Rectal smooth muscle tissue (tissue), 1 donor: ENCODE results near the gene SLC5A9.
"Not testable (repeated sequence)": the region's sequence is repeated elsewhere in the genome, so short reads cannot be mapped to it uniquely, and the experiment has no call there.

Experiments used
- H3K27ac ChIP-seq: one replicate; pipeline ENCODE4 v1.7.0; 2013; ENCODE audit warnings: low read depth, low read length, inconsistent platforms
- H3K27me3 ChIP-seq: one replicate; pipeline ENCODE4 v1.7.0; 2013; ENCODE audit warnings: low read length; ENCODE audit not compliant: control insufficient read depth, insufficient read depth
- H3K36me3 ChIP-seq: one replicate; pipeline ENCODE4 v1.7.0; 2013; ENCODE audit warnings: low read length; ENCODE audit not compliant: control insufficient read depth, insufficient read depth
- H3K4me1 ChIP-seq: one replicate; pipeline ENCODE4 v1.7.0; 2013; ENCODE audit warnings: low read length; ENCODE audit not compliant: control insufficient read depth, insufficient read depth
- H3K4me3 ChIP-seq: one replicate; pipeline ENCODE4 v1.7.0; 2013; ENCODE audit warnings: low read length
- H3K9ac ChIP-seq: one replicate; pipeline ENCODE4 v1.7.0; 2013; ENCODE audit warnings: low read length

The SLC5A9 gene

GRCh38 chr1:48251821-48252220, 29.3 kb downstream of the SLC5A9 start:
- Histone ChIP-seq H3K4me1 (no peaks in the 10 kb centered on the region), H3K27ac (no peak overlapping the region), H3K27me3 (no peaks in the 10 kb centered on the region), H3K9ac (no peak overlapping the region), H3K4me3 (no peak overlapping the region), H3K36me3 (no peaks in the 10 kb centered on the region)

GRCh38 chr1:48254254-48254653, 31.7 kb downstream of the SLC5A9 start:
- no peaks in the 10 kb centered on the region for H3K36me3 ChIP-seq
- H3K27ac ChIP-seq: no peak overlapping the region
- no peaks in the 10 kb centered on the region for H3K27me3 ChIP-seq

GRCh38 chr1:48258106-48258505, 35.6 kb downstream of the SLC5A9 start:
- Histone ChIP-seq H3K36me3 (no peaks in the 10 kb centered on the region), H3K4me1 (no peaks in the 10 kb centered on the region), H3K27ac (no peak overlapping the region), H3K9ac (no peak overlapping the region), H3K4me3 (no peak overlapping the region), H3K27me3 (no peaks in the 10 kb centered on the region)

More at GRCh38 chr1:48254254-48254653, 31.7 kb downstream of the SLC5A9 start:
- Histone ChIP-seq H3K9ac (no peak overlapping the region), H3K4me1 (no peaks in the 10 kb centered on the region), H3K4me3 (no peak overlapping the region)

- no peaks in the 10 kb centered on the region for H3K27me3 ChIP-seq
- H3K4me1 ChIP-seq: no peaks in the 10 kb centered on the region
- H3K27ac ChIP-seq: no peak overlapping the region
Observed at GRCh38 chr1:48261881-48262400, 39.4 kb downstream of the SLC5A9 start.

GRCh38 chr1:48263041-48263440, 40.5 kb downstream of the SLC5A9 start:
- no peaks in the 10 kb centered on the region for H3K4me1 ChIP-seq
- no peaks in the 10 kb centered on the region for H3K27me3 ChIP-seq
- no peak overlapping the region for H3K27ac ChIP-seq
- H3K4me3 ChIP-seq: no peak overlapping the region
- H3K36me3 ChIP-seq: no peaks in the 10 kb centered on the region
- no peak overlapping the region for H3K9ac ChIP-seq

More at GRCh38 chr1:48261881-48262400, 39.4 kb downstream of the SLC5A9 start:
- Histone ChIP-seq H3K9ac (no peak overlapping the region), H3K4me3 (no peak overlapping the region), H3K36me3 (no peaks in the 10 kb centered on the region)

GRCh38 chr1:48266576-48266975, 44.1 kb downstream of the SLC5A9 start:
- H3K9ac ChIP-seq: no peak overlapping the region

GRCh38 chr1:48277437-48277836, 54.9 kb downstream of the SLC5A9 start:
- H3K27ac ChIP-seq, H3K9ac ChIP-seq, H3K4me3 ChIP-seq, H3K4me1 ChIP-seq, H3K27me3 ChIP-seq, H3K36me3 ChIP-seq: not testable (repeated sequence)

More at GRCh38 chr1:48266576-48266975, 44.1 kb downstream of the SLC5A9 start:
- Histone ChIP-seq H3K27ac (no peak overlapping the region), H3K4me3 (no peak overlapping the region), H3K27me3 (no peaks in the 10 kb centered on the region), H3K4me1 (no peaks in the 10 kb centered on the region), H3K36me3 (no peaks in the 10 kb centered on the region)

- H3K36me3 ChIP-seq, H3K27ac ChIP-seq, H3K27me3 ChIP-seq, H3K4me1 ChIP-seq, H3K9ac ChIP-seq, H3K4me3 ChIP-seq: not testable (repeated sequence)
Observed at GRCh38 chr1:48282329-48282728, 59.8 kb downstream of the SLC5A9 start.

- H3K27ac ChIP-seq, H3K9ac ChIP-seq, H3K36me3 ChIP-seq, H3K4me3 ChIP-seq, H3K4me1 ChIP-seq, H3K27me3 ChIP-seq: not testable (repeated sequence)
Observed at GRCh38 chr1:48284696-48285420, 62.3 kb downstream of the SLC5A9 start.

- Histone ChIP-seq H3K4me3 (no peak overlapping the region), H3K27me3 (no peaks in the 10 kb centered on the region), H3K9ac (no peak overlapping the region), H3K36me3 (no peaks in the 10 kb centered on the region), H3K27ac (no peak overlapping the region), H3K4me1 (no peaks in the 10 kb centered on the region)
Observed at GRCh38 chr1:48285525-48285924, 63.0 kb downstream of the SLC5A9 start.

GRCh38 chr1:48291421-48291820, 68.9 kb downstream of the SLC5A9 start:
- Histone ChIP-seq H3K27me3 (no peaks in the 10 kb centered on the region), H3K27ac (no peak overlapping the region), H3K9ac (no peak overlapping the region), H3K4me3 (no peak overlapping the region), H3K4me1 (no peaks in the 10 kb centered on the region), H3K36me3 (no peaks in the 10 kb centered on the region)

- H3K36me3 ChIP-seq: no peaks in the 10 kb centered on the region
- H3K9ac ChIP-seq: no peak overlapping the region
- H3K4me1 ChIP-seq: no peaks in the 10 kb centered on the region
- H3K27ac ChIP-seq: no peak overlapping the region
- no peaks in the 10 kb centered on the region for H3K27me3 ChIP-seq
- H3K4me3 ChIP-seq: no peak overlapping the region
Observed at GRCh38 chr1:48292706-48293105, 70.2 kb downstream of the SLC5A9 start.

GRCh38 chr1:48294094-48294493, 71.6 kb downstream of the SLC5A9 start:
- H3K4me1 ChIP-seq, H3K9ac ChIP-seq, H3K27me3 ChIP-seq, H3K4me3 ChIP-seq, H3K27ac ChIP-seq, H3K36me3 ChIP-seq: not testable (repeated sequence)
